GM12878 (cell line): Measurements from ENCODE around the gene VASP. TPM values are rescaled to one million over a fixed set of nuclear protein-coding genes. Genes with fewer than 3 reads are reported as not detected.

ENCODE experiments used
- ATAC-seq: fragments of 200-7000 bp; cut with Tn5 transposase; 3 replicates; pipeline ENCODE4 v1.9.1; 2020; ENCODE audit warnings: mild to moderate bottlenecking, moderate library complexity
- BruUV-seq: library from RNA; stranded (reverse); fragments of 400-500 nt; replicated peaks from 2 replicates; lab custom pipeline; 2021; lab: Mats Ljungman, UMichigan
- CTCF ChIA-PET: fragments of 300-600 bp; sonication (Branson Sonifier 250); formaldehyde crosslinking; extraction: SDS; loops from one replicate; lab custom pipeline; 2021; ENCODE audit warnings: inconsistent platforms; lab: Yijun Ruan, JAX
- POLR2A ChIA-PET: fragments of 350-600 bp; formaldehyde crosslinking; extraction: SDS; loops from one replicate; lab custom pipeline; 2021; ENCODE audit warnings: inconsistent platforms; lab: Charles Lee
- RAD21 ChIA-PET: fragments of 300-600 bp; sonication (Branson Sonifier 250); formaldehyde crosslinking; loops from one replicate; lab custom pipeline; 2023; ENCODE audit warnings: antibody characterized with exemption; ENCODE audit not compliant: unreplicated experiment; lab: Charles Lee
- SMC1A ChIA-PET: fragments of 300-600 bp; sonication (Branson Sonifier 250); formaldehyde crosslinking; loops from one replicate; lab custom pipeline; 2023; ENCODE audit not compliant: unreplicated experiment, uncharacterized antibody; lab: Charles Lee
- DNase-seq: peaks from one replicate; pipeline ENCODE4 v3.0.0-alpha.2; 2011; ENCODE audit warnings: low read depth, low spot score
- FAIRE-seq: peaks from 3 replicates; lab custom pipeline; 2011; peaks lifted over from hg19 to GRCh38; lab: Jason Lieb, UNC
- H2AFZ ChIP-seq: 2 replicates; pipeline ENCODE4 v1.6.0; 2011; ENCODE audit warnings: low read depth, low read length, control low read depth; ENCODE audit not compliant: control insufficient read depth
- H3K27ac ChIP-seq: 2 replicates; pipeline ENCODE4 v1.5.1; 2011; ENCODE audit warnings: control low read depth; ENCODE audit not compliant: control insufficient read depth, insufficient read depth
- H3K27me3 ChIP-seq, 2 experiments: replicated peaks in 1 of 2; 2 replicates each; pipeline versions ENCODE4 v1.6.0 to v1.6.1; 2011; ENCODE audit warnings: low read length in 1 of 2; ENCODE audit not compliant: control insufficient read depth in 2 of 2, insufficient read depth in 2 of 2
- H3K36me3 ChIP-seq, 2 experiments: 2 replicates each; pipeline ENCODE4 v1.5.1; 2011; ENCODE audit warnings: low read length in 1 of 2; ENCODE audit not compliant: control insufficient read depth in 2 of 2, insufficient read depth in 2 of 2
- H3K4me1 ChIP-seq: 2 replicates; pipeline ENCODE4 v1.6.1; 2011; ENCODE audit warnings: mild to moderate bottlenecking, low read length, moderate library complexity, mixed read lengths; ENCODE audit not compliant: control insufficient read depth, insufficient read depth
- H3K4me2 ChIP-seq: 2 replicates; pipeline ENCODE4 v1.6.0; 2011; ENCODE audit warnings: control low read depth; ENCODE audit not compliant: control insufficient read depth, insufficient read depth
- H3K4me3 ChIP-seq: fragments of 200-600 bp; sonication (generic); 2 replicates; pipeline ENCODE4 v1.5.1; 2016
- H3K79me2 ChIP-seq: 2 replicates; pipeline ENCODE4 v1.6.0; 2011; ENCODE audit warnings: low read length; ENCODE audit not compliant: control insufficient read depth, insufficient read depth
- H3K9ac ChIP-seq: 2 replicates; pipeline ENCODE4 v1.8.0; 2011; ENCODE audit warnings: low read length, control low read depth, mixed read lengths; ENCODE audit not compliant: control insufficient read depth, insufficient read depth
- H3K9me3 ChIP-seq: replicated peaks from 3 replicates; pipeline ENCODE4 v1.5.1; 2011; ENCODE audit warnings: mild to moderate bottlenecking, low read length; ENCODE audit not compliant: control insufficient read depth, insufficient read depth
- H4K20me1 ChIP-seq: 2 replicates; pipeline ENCODE4 v1.6.0; 2011; ENCODE audit not compliant: control insufficient read depth, insufficient read depth
- ESRRA ChIP-seq: IDR thresholded peaks from 2 replicates; pipeline ENCODE4 v1.6.1; 2012; ENCODE audit warnings: mild to moderate bottlenecking, low read length, improper control_type of control experiment
- GABPA ChIP-seq: IDR thresholded peaks from 2 replicates; pipeline ENCODE4 v1.6.1; 2014; ENCODE audit warnings: antibody characterized with exemption, low read depth, mild to moderate bottlenecking, inconsistent platforms
- PAX8 ChIP-seq: fragments of 450-650 bp; IDR thresholded peaks from 2 replicates; pipeline ENCODE4 v1.6.1; 2017; ENCODE audit warnings: mild to moderate bottlenecking, moderate library complexity
- RELA ChIP-seq: fragments of 450-650 bp; IDR thresholded peaks from 2 replicates; pipeline ENCODE4 v1.8.0; 2014; ENCODE audit warnings: borderline replicate concordance; ENCODE audit not compliant: partially characterized antibody
- STAT1 ChIP-seq: fragments of 450-650 bp; conservative IDR thresholded peaks from 2 replicates; pipeline ENCODE4 v1.6.1; 2014; ENCODE audit warnings: antibody characterized with exemption, mild to moderate bottlenecking
- WGBS: methylation state at CpG from one replicate; pipeline ENCODE4 v1.1.6; 2016; ENCODE audit warnings: low lambda C conversion rate; ENCODE audit not compliant: insufficient replicate concordance, insufficient coverage; ENCODE audit errors: missing lambda C conversion rate; 5-methylcytosine and 5-hydroxymethylcytosine counted together
- in situ Hi-C: fragments of 300-500 bp; cut with MboI; formaldehyde crosslinking; loops from 9 replicates; pipeline ENCODE4 v1.14.3; 2018; ENCODE audit warnings: mixed read lengths
- intact Hi-C: fragments of 100-400 bp; cut with micrococcal nuclease; formaldehyde crosslinking; loops from one replicate; pipeline ENCODE4 v1.14.2; 2022; ENCODE audit not compliant: unreplicated experiment
- polyA plus RNA-seq, 11 experiments: library from polyadenylated mRNA; depleted of rRNA in 4 of 11; unstranded in 6 of 11; stranded (reverse) in 5 of 11; fragments of >200 nt; fragmentation: Nextera tagmentation in 4 of 11; fragmentation: Illumina TruSeq in 1 of 11; extraction: Ambion mirVana in 4 of 11; extraction: Trizol in 1 of 11; gene quantifications; 1 replicate in 1 of 11; 2 replicates in 10 of 11; pipeline versions ENCODE4 v1.2.1 to v1.2.3, GENCODE V29; 2011 to 2016; ENCODE audit warnings: inconsistent platforms in 2 of 11, missing spikeins in 2 of 11, low read depth in 1 of 11
- total RNA-seq, 4 experiments: library from RNA; depleted of rRNA in 3 of 4; stranded (reverse); fragments of >200 nt in 3 of 4; fragmentation: Illumina TruSeq in 1 of 4; extraction: Trizol in 1 of 4; gene quantifications; 2 replicates each; pipeline versions ENCODE4 v1.2.1 to v1.2.3, GENCODE V29; 2013 to 2021
- TF ChIP-seq, protein P1 (sequence below): fragments of 450-650 bp; IDR thresholded peaks from 2 replicates; pipeline ENCODE4 v1.6.1; 2017; ENCODE audit warnings: mild to moderate bottlenecking
- TF ChIP-seq, protein P2 (sequence below): fragments of 450-650 bp; IDR thresholded peaks from 2 replicates; pipeline ENCODE4 v1.6.1; 2016; ENCODE audit warnings: mild to moderate bottlenecking

VASP gene
- total and polyA plus RNA-seq, 10 of the 15 experiments (the other 5 are each of a cell fraction or from before 2014, with no cell fraction given) = 19.5 to 298 (median 84.8) TPM

DNA sequence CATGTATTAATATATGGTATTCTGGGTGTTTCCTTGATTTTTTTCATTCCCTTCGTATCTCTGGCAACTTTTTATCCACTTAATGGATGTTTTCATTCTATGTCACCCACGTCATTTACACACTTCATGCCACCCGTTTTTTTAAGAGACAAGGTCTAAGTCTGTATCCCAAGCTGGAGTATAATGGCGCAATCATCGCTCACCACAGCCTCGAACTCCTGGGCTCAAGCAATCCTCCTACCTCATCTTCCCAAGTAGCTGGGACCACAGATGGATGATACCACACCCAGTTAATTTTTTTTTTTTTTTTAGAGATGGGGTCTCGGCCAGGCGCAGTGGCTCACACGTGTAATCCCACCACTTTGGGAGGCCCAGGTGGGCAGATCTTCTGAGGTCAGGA is 3.4 kb upstream of the VASP start:
- no peaks in the 10 kb centered on the region for H3K36me3 ChIP-seq
- H3K4me2 ChIP-seq = no peak overlapping the region
- intact Hi-C loops = no loop called here
- no peaks in the 10 kb centered on the region for H4K20me1 ChIP-seq
- 88% methylated on average over 9 of the region's 9 CpGs for WGBS
- RAD21 ChIA-PET = no interaction called here
- no peak for ATAC-seq
- no peak overlapping the region for H3K4me3 ChIP-seq
- peaks cover 24% of the 10 kb centered on the region for H3K79me2 ChIP-seq
- no peak overlapping the region for H2AFZ ChIP-seq
- peaks cover 24% of the 10 kb centered on the region for H3K4me1 ChIP-seq
- H3K27me3 ChIP-seq = no peaks in the 10 kb centered on the region
- H3K27ac ChIP-seq = no peak overlapping the region
- in situ Hi-C loops = no loop called here
- BruUV-seq = no TSS peak
- no peak for FAIRE-seq
- H3K9ac ChIP-seq = no peak overlapping the region
- no peaks in the 10 kb centered on the region; the same call in 1 of the 3 replicates for H3K9me3 ChIP-seq
- POLR2A ChIA-PET = interaction anchor here (0.7 kb wide), 1 partner anchor 203 kb away, joined by 3 read pairs; no protein-coding TSS in a partner anchor
- SMC1A ChIA-PET = no interaction called here
- CTCF ChIA-PET = interaction anchor here (0.6 to 3.9 kb wide), 3 partner anchors 9 to 78 kb away, joined by 3 to 28 read pairs (median 13); no protein-coding TSS in a partner anchor
- no peak for DNase-seq
- no peak for TF ChIP-seq ESRRA

DNA sequence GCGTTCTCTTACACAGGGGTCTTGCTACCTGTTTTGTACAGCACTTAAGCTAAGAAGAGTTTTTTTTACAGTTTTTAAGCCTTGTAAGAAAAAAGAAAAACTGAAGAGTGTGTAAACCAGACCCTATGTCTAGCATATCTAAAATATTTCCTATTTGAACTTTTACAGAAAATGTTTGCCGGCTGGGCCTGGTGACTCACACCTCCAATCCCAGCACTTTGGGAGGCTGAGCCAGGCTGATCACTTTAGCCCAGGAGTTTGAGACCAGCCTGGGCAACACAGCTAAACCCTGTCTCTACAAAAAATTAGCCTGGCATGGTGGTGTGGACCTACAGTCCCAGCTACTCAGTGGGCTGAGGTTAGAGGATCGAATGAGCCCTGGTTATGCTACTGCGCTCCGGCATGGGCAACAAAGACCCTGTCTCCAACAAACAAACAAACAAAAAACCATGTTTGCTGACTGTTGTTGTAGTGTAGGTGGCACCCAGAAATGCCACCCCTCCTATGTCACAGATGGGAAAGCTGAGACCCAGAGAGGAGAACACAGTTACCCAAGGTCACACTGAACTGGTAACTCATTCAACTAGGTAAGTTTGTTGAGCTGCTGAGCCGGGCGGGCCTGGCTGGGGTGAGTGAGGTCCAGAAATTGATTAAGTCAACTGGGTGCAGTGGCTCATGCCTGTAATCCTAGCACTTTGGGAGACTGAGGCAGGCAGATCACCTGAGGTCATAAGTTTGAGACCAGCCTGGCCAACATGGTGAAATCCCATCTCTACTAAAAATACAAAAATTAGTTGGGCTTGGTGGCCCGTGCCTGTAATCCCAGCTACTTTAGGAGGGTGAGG is 1.9 kb upstream of the VASP start:
- BruUV-seq = no TSS peak
- ChIA-PET POLR2A (interaction anchor here (0.6 to 1.5 kb wide), 10 partner anchors 8 to 264 kb away, joined by 3 to 7 read pairs (median 4); partner anchors contain the start of genes OPA3 and RTN2), SMC1A (interaction anchor here (1.0 to 1.5 kb wide), 4 partner anchors 15 to 27 kb away, joined by 3 to 4 read pairs (median 4); no protein-coding TSS in a partner anchor), RAD21 (interaction anchor here (0.5 to 2.1 kb wide), 6 partner anchors 10 to 1156 kb away, joined by 3 to 8 read pairs (median 3); partner anchors contain the start of gene DACT3), CTCF (interaction anchor here (1.0 to 3.9 kb wide), 10 partner anchors 10 to 187 kb away, joined by 3 to 28 read pairs (median 6); partner anchors contain the start of genes EML2, FOSB, QPCTL and SNRPD2)
- ATAC-seq (no peak), FAIRE-seq (peak; percentile 13), DNase-seq (no peak)
- Histone ChIP-seq H3K4me2 (peak overlapping the region; percentile 90; the same call in 1 of the 2 replicates), H3K36me3 (no peaks in the 10 kb centered on the region), H3K9ac (peak overlapping the region; percentile 98), H3K4me3 (peak overlapping the region; percentile 99; the same call in 1 of the 2 replicates), H2AFZ (no peak overlapping the region), H3K27me3 (no peaks in the 10 kb centered on the region), H3K4me1 (peaks cover 21% of the 10 kb centered on the region), H3K79me2 (peaks cover 39% of the 10 kb centered on the region), H3K27ac (no peak overlapping the region), H3K9me3 (no peaks in the 10 kb centered on the region; the same call in 2 of the 3 replicates), H4K20me1 (no peaks in the 10 kb centered on the region)
- in situ Hi-C loops = no loop called here
- 90% methylated on average over 8 of the region's 8 CpGs for WGBS
- intact Hi-C loops = loop anchor here (5.0 kb wide), 1 partner anchor 137 kb away; no protein-coding TSS in a partner anchor
- TF ChIP-seq STAT1 = no peak
- TF ChIP-seq RELA = no peak
- TF ChIP-seq, protein P1, sequence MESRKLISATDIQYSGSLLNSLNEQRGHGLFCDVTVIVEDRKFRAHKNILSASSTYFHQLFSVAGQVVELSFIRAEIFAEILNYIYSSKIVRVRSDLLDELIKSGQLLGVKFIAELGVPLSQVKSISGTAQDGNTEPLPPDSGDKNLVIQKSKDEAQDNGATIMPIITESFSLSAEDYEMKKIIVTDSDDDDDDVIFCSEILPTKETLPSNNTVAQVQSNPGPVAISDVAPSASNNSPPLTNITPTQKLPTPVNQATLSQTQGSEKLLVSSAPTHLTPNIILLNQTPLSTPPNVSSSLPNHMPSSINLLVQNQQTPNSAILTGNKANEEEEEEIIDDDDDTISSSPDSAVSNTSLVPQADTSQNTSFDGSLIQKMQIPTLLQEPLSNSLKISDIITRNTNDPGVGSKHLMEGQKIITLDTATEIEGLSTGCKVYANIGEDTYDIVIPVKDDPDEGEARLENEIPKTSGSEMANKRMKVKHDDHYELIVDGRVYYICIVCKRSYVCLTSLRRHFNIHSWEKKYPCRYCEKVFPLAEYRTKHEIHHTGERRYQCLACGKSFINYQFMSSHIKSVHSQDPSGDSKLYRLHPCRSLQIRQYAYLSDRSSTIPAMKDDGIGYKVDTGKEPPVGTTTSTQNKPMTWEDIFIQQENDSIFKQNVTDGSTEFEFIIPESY = no peak
- no peak for TF ChIP-seq GABPA
- TF ChIP-seq, protein P2, sequence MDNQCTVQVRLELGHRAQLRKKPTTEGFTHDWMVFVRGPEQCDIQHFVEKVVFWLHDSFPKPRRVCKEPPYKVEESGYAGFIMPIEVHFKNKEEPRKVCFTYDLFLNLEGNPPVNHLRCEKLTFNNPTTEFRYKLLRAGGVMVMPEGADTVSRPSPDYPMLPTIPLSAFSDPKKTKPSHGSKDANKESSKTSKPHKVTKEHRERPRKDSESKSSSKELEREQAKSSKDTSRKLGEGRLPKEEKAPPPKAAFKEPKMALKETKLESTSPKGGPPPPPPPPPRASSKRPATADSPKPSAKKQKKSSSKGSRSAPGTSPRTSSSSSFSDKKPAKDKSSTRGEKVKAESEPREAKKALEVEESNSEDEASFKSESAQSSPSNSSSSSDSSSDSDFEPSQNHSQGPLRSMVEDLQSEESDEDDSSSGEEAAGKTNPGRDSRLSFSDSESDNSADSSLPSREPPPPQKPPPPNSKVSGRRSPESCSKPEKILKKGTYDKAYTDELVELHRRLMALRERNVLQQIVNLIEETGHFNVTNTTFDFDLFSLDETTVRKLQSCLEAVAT = no peak
- no peak for TF ChIP-seq PAX8
